NOMO-1 treated with dmso at 0.1 percent for 144 hours (cell line): ENCODE results near the gene RPS16.

Experiments used
- DNase-seq: peaks from one replicate; lab custom pipeline; 2025; ENCODE audit not compliant: unreplicated experiment; lab: John Stamatoyannopoulos, UW

Gene RPS16

GRCh38 chr19:39408392-39409207, 27.1 kb downstream of the RPS16 start:
- DNase-seq: no peak

GRCh38 chr19:39407660-39408391, 27.9 kb downstream of the RPS16 start:
- peak; percentile 24 for DNase-seq

DNA sequence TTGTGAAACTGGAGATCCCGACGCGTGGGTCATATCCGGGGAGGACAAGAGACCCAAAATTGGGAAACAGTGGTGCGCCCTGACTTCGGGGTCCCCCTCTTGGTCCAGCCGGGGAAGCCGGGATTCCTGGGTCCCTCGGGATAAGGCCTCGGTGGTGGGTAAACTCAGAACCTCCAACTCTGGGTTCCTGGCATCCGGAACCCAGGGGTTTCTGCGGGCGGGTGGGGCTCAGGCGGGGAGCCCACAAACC, 28.4 kb downstream of the RPS16 start:
- DNase-seq: no peak

GRCh38 chr19:39406656-39407409, 28.9 kb downstream of the RPS16 start, which contains the start of gene ZFP36:
Gene ZFP36 (plus strand): TSS chr19:39406847. CDS start chr19:39406905, 58 bp downstream.
- peak; percentile 63 for DNase-seq

DNA sequence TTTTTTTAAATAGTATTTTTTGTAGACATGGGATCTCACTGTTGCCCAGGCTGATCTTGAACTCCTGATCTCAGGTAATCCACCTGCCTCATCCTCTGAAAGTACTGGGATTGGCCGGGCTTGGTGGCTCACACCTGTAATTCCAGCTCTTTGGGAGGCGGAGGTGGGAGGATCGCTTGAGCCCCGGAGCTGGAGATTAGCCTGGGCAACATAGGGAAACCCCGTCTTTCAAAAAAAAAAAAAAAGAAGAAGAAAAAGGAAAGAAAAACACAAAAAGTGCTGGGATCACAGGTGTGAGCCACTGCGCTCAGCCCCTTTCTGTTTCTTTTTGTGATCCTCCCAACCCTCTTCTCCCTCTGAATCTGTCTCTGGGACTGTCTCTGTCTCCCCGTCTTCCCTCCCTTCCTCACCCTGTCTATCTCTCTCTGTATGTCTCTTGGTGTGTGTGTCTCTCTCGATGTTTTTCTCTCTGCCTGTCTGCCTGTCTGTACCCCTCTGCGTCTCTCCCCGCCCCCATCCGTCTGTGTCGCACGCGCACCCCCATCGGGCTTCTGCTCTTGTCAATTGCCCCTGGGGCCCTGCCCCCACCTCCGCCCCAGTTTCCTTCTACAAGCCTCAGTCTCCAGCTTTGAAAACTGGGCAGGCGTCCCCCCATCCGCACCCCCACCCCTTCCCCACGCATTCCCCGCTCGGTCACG, 29.6 kb downstream of the RPS16 start:
- DNase-seq: peak; percentile 57

DNA sequence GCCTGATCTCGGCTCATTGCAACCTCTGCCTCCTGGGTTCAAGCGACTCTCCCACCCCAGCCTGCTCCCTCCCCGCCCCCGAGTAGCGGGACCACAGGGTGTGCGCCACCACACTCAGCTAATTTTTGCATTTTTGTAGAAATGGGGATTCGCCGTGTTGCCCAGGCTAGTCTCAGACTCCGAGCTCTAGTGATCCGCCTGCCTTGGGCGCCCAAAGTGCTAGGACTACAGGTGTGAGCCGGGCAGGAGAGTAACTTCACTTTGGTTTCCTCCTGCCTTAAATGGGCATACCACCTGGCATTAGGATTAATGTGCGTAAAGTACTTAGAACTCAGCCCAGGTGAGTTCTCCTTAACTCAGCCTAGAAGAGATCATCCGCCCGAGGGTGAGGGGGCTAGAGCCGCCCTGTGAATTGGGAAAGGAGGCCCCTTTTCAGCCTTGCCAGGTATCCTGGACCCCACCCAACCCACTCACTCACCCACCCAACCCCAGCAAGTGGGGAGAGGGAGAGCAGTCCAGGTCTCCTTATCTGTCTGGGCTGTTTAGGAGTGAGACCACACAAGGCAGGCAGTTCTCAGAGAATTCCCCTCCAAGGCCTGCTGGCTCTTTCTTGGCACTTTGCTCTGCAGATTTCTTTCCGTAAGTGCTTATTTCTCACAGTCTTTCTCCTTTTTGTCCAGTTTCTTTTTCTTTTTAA, 30.3 kb downstream of the RPS16 start:
- DNase-seq: no peak

GRCh38 chr19:39403331-39404312, 32.1 kb downstream of the RPS16 start:
- peak; percentile 80 for DNase-seq

GRCh38 chr19:39402346-39403300, 33.1 kb downstream of the RPS16 start:
- DNase-seq: peak; percentile 82

DNA sequence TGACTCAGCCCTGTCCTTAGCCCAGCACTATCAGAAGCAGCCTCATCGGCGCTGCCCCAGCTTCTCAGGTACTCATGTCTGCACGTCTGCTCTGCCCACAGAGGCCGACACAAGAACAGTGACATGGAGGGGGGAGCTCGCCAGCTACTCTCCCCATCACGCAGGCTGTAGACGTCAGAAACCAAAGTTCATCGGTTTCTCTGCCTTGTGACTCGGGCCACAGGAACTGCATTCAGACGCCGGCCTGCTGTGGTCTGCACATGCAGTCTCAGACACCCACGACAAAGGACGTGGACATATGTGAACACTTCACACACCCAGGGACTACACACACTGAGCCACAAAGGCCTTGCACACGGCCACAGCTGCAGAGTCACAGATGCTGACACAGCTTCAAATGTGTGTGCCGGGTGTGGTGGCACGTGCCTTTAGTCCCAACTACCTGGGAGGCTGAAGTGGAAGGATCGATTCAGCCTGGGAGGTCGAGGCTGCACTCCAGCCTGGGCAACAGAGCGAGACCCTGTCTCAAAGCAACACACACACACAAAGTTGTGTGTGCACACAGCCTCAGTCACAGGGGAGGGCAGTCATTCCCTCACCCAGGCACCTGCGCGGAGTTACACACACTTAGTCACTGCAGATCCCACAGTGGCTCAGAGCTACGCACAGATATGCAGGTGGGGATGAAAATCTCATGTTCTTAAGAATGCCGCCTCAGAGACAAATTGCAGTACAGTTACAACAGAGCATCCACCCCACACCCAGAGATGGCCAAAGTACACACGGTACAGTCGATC, 34.0 kb downstream of the RPS16 start:
- DNase-seq: no peak

- no peak for DNase-seq
Measured at GRCh38 chr19:39401070-39401548, 34.6 kb downstream of the RPS16 start.

GRCh38 chr19:39400061-39400460, 35.7 kb downstream of the RPS16 start:
- no peak for DNase-seq

DNA sequence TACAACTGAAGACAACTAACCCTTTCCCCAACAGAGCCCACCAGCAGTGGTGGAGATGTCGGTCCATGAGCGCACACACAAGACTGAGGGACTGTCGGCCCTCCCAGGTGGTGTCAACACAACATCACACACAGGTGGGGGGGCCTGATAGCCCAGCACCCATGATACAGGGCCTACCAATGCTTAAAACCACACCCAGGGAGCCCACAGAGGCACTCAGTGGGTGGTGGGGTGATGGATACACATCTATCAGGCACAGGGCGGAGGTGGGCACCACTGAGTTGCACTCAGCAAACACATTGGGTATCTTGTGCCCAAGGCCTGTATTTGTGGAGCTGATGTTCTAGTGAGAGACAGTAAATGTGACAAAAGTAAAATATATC, 36.1 kb downstream of the RPS16 start:
- DNase-seq: no peak

DNA sequence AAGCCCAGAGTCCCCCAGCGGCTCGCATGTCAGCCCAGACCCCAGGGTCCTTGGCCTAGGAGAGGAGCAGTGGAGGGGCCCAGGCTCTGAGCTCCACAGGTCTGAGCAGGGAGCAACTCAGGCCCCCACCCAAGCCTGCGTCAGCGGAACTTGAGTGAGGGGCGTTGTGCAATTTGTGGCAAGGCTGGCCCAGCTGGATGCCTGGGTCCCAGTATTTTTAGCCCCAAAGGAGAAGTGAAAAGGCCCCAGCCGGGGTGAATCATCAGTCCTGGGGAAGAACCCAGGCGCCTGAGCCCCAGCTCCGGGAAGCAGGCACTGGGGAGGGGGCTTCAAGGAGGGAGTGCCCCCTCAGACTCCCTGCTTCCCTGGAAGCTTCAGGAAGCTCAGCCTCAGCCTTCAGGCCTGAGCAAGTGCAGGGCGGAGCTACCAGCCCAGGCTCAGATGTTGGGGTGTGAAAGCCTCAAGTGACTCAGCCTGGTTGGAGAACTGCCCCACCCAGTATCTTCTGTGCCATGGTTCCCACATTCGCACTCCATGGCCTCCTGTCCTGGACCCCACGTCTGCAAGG, 37.4 kb downstream of the RPS16 start:
- DNase-seq: peak; percentile 88

GRCh38 chr19:39397360-39398296, 38.1 kb downstream of the RPS16 start:
- peak; percentile 90 for DNase-seq

DNA sequence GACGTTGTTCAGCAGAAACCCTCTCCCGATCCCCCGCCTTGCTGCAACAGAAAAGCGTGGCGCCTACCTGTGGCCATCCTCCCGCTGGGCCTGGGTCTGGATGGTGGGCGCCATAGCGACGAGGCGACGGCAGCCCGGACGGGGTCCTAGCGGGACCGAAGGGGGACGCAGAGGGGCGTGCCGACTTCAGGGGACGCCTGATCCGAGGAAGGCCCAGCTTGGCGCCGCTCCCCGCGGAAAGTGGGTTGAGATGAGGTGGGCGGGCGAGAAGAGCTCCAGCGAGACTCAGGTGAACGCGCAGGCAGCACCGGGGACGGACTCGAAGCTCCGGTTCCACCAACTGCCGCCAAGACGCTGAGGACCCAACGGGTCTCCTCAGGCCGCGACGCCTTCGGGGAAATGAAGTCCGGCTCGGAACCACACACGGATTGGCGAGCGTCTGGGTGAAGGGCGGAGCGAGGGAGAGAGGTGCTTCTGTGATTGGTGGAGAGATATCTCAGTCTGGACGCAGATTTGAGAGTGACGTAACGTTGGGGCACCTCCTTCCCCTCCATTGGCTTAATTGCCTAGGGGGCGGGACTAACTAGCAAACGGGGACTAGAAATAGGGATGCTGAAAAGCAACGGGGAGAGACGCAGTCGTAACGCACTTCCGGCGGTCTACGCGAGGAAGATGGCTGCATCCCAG, 44.9 kb downstream of the RPS16 start, which contains the start of the genes MED29 and PAF1:
Gene MED29 (plus strand): TSS at position 628 of the 687 bp plus-strand sequence. CDS start 45 bp downstream, at position 673.
Gene PAF1 (minus strand): TSS at position 356 of the 687 bp plus-strand sequence. CDS start 242 bp downstream, at position 114.
- peak; percentile 99 for DNase-seq
